AG10803 (cell line): ENCODE results near the gene SLC27A1.

Experiments
- DNase-seq: peaks from one replicate; pipeline ENCODE4 v3.0.0; 2010; ENCODE audit warnings: low read depth
- H3K4me3 ChIP-seq: 2 replicates; pipeline ENCODE4 v1.5.1; 2011; ENCODE audit warnings: mild to moderate bottlenecking, low read length, control low read depth
- CTCF ChIP-seq: conservative IDR thresholded peaks from 2 replicates; pipeline ENCODE4 v1.5.1; 2011; ENCODE audit warnings: mild to moderate bottlenecking, low read length, control low read depth, inconsistent platforms

Gene SLC27A1

GRCh38 chr19:17470068-17470841, at the start of gene SLC27A1:
TSS of gene SLC27A1 (plus strand) at chr19:17470524. CDS start at chr19:17470541, 17 bp downstream.
- peak; percentile 99 for DNase-seq
- H3K4me3 ChIP-seq, result peak within 1 kb of the TSS; percentile 85
- no peak for TF ChIP-seq CTCF

GRCh38 chr19:17421942-17422341, 48.4 kb upstream of the SLC27A1 start:
- no peak for TF ChIP-seq CTCF
- DNase-seq, result no peak
- no peak overlapping the region for H3K4me3 ChIP-seq

GRCh38 chr19:17423429-17424208, 46.7 kb upstream of the SLC27A1 start:
- no peak overlapping the region for H3K4me3 ChIP-seq
- DNase-seq, result no peak
- TF ChIP-seq CTCF, result no peak

- DNase-seq, result no peak
- H3K4me3 ChIP-seq, result no peak overlapping the region
- TF ChIP-seq CTCF, result 0 out of 2 replicates have a peak, but pooled peaks have one; percentile 28
Observed at GRCh38 chr19:17424743-17425365, 45.5 kb upstream of the SLC27A1 start.

- DNase-seq, result no peak
- no peak overlapping the region for H3K4me3 ChIP-seq
- no peak for TF ChIP-seq CTCF
Observed at GRCh38 chr19:17429641-17430113, 40.6 kb upstream of the SLC27A1 start.

GRCh38 chr19:17431417-17431816, 38.9 kb upstream of the SLC27A1 start:
- TF ChIP-seq CTCF, result no peak
- no peak for DNase-seq

More at GRCh38 chr19:17431417-17431816, 38.9 kb upstream of the SLC27A1 start:
- no peak overlapping the region for H3K4me3 ChIP-seq
